ENCODE results near the gene MIAT.

MIAT gene

DNA sequence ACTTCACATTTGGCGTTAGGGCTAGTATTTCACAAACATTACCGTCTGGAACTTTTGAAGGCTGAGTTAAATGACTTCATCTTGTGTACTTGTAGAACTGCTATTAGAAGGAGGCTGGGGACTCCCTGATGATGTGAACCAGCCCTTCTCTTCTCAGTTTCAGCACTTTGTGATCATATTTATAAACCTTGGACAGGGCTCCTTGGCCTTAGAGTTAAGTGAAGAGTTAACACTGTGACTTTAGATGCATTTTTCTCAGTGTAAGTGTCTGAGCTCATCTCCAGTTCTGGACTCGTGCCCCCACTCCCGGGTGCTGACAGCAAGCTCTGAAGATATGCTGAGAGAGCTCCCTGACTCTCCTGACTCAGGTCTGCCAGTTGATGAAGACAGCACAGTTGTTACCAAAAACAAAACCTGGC, 8.4 kb downstream of the MIAT start:
- H3K27ac ChIP-seq: no peak overlapping the region
- no peak for DNase-seq (ENCODE audit: low read depth, low spot score)

DNA sequence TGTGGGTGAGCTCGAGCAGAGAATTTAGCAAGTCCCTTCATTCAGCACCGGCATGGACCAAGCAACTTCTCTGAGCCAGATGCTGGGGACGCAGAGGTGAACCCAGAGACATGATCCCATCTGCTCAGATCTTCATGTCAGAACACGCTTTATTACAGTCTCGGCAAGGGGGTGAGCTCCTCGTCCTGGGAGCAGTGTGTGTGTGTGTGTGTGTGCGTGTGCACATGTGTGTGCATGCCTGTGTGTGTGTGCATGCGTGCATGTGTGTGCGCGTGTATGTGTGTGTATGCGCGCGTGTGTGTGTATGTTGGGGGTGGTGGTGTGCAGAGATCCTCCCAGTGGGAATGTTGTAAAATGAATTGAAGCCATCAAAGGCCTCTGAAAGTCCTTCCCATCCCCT, 9.8 kb downstream of the MIAT start:
- no peak overlapping the region for H3K27ac ChIP-seq
- DNase-seq (ENCODE audit: low read depth, low spot score): no peak

DNA sequence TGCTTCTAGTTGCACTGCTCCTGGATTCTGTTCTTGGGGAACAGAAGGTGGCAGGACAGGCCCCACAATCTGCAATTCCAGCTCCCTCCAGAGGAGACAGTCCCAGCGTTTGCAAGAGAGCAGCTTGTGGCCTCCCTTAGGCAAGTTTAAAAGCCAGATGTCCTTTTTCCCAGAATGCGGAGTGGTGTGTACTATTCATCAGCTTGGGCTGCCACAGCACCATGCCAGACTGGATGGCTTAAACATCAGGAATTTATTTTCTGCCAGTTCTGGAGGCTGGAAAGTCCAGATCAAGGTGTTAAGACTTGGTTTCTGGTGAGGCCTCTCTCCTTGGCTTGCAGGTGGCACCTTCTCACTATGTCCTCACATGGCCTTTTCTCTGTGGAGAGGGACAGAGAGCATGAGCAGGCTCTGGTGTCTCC, 11.7 kb downstream of the MIAT start:
- H3K27ac ChIP-seq: no peak overlapping the region
- DNase-seq (ENCODE audit: low read depth, low spot score): no peak

DNA sequence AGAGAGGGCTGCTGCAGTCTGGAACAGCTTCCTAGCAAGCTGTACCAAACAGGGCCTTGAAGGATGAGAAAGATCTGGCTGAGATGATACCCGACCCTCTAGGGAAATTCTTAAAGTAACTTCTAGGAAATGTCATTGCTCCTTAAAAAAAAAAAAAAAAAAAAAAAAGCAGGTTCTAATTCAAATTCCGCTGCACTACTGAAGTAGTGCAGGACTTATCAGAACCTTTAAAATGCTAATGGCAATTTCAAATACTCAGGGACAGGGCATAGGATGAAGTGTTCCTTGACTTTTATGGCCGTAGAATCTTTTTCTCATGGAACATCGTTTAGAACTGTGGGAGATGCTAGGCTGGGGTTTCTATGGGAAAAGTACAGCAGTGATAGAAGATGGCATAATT, 13.1 kb downstream of the MIAT start:
- DNase-seq (ENCODE audit: low read depth, low spot score): no peak
- H3K27ac ChIP-seq: no peak overlapping the region

DNA sequence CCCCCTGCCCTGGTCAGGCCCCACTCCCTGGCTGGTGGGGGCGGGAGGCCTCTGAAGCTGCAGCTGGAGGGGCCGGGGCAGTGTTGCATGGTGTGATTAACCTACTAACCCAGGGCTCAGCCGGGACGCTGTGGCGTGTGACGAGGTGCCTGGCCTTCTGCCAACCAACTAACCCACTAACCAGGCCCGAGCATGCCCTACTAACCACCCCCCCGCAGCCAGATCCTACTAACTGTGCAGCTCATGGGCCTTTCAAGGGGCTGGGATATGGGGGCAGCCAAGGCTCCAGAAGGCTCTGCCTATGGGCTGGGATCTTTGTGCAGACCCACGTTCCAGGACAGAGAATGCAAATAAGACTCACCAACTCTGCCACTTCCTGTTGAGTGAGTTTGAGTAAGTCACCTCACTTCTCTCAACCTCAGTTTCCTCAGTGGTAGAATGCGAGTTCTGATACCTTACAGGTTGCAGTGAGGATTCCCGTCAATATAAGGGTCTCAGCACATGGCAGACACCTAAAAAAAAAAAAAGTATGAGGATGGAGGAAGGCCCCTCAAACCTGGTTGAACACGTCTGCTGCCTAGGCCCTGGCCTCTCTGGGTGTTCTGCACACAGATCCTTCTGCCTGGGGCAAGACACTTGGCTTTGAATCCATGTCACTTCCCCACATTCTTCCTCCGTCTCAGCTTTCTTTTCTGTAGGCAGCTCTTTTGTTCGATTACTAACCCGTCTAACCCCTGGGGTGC, 14.1 kb downstream of the MIAT start:
- no peak for DNase-seq (ENCODE audit: low read depth, low spot score)
- H3K27ac ChIP-seq: peak overlapping the region; percentile 100

DNA sequence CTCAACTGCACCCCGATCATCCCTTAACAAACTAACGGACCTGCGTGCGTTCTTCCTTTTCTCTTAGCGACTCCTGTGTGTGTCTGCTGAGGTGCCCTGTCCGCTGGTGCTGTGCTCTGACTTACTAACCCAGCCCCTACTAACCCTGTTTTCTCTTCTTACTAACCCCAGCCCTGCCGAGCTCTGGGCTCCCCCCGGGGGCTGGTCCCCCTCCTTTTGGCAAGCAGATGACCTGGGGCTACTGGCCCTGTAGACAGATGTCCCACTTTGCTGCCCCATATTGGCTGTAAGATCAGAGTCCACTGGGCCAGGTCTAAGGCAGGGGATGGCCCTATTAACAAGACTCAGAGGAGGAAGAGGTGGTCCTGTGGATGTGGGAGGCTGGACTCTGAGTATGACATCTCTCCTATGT, 14.7 kb downstream of the MIAT start:
- H3K27ac ChIP-seq: peak overlapping the region; percentile 100
- DNase-seq (ENCODE audit: low read depth, low spot score): no peak

DNA sequence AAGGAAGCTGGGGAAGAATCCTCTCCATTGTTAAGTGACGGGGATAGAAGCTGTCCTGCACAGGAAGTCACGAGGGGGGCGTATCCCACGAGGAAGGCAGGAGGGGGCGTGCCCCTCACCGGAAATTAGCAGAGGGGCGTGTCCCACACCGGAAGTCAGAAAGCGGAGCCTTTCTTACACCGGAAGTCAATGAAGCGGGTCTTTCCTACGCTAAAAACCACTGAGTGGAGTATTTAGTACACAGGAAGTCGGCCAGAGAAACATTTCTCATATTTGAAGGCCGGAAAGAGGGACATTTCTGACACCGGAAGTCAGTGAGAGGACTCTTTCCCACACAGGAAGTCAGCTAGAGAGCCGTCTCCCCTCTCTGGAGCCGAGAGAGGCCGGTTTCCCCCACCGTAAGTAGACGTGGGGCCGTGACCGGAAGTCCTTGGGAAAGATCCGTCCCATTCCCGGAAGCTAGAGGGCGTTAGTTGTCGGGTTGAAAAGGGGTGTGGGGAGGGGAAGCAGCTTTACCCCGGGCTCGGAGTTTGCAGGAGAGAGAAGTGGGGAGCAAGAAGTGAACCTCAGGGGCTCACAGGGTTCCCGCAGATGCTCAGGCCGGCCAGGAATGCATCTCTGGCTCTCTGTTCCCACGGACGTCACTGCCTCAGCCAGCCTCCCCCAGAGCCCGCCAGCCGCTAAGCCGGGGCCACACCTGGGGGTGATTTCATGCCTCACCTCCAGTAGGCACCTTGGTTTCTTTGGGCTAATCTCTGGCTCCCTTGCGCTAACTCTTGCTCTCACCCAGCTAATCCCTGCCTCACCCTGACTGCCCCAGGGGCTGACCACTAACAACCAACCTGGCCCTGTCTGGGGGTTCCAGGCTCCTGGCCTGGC, 15.4 kb downstream of the MIAT start:
- DNase-seq (ENCODE audit: low read depth, low spot score): no peak
- H3K27ac ChIP-seq: peak overlapping the region; percentile 100

DNA sequence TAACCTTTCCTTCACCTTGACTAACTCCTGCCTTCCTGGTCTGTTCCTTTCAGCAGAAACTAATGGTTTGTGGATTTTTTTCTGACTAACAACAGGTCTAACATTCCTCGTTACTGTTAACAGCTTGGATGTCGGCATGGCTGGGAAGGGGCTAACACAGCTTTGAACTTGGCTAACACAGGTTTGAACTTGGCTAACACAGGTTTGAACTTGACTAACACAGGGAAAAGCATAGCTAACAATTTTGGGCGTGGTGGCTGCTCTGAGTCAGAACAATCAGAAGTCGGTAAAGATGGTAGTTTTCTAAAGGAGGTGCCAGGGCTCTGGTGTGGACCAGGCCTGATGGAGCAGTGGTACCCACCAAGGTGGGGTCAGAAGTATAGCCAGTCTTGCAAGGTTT, 16.1 kb downstream of the MIAT start:
- peak; percentile 87 for DNase-seq (ENCODE audit: low read depth, low spot score)
- H3K27ac ChIP-seq: peak overlapping the region; percentile 100

DNA sequence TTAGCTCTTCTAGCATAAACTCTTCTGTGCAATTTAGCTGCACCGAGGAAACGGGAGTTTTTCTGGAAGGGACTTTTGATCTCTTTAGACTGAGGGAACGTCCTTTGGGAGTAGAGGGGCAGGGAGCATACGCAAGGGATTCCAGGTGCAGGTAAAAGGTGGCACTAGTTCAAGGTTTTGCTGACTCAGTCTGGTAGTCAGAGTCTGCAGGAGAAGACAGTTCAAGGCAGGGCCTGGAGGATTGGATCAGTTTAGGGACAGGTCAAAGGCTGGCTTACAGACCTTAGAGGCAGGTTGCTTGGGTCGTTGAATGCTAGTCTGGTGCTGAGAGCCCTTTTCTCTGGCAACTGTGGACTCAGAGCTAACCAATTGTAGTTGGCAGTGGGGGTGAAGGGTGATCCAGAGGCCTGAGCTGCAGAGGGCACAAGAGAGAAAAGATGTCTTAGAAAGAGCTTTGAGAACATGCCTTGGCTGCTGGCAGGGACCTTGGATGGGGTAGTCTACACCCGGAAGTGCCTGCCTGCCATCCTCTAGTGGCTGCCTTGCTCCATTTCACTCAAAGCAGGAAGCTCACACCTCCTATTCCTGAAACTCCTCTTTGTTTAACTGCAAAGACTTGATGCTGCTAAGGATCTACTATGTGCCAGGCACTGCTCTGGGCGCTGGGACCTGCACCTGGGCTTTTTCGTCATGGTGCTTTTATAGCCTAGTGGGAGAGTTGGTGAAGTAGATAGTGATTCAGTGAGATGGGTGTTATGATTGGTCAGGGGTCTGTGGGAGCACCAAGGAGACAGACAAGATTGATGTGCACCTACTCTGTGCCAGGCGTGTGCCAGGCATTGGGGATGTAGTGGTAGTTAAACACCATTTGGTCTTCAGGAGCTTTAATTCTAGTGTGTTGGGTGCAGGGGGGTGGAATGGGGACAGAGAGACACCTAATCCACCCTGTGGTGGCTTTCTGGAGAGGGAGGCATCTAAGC, 17.1 kb downstream of the MIAT start:
- DNase-seq (ENCODE audit: low read depth, low spot score): no peak

DNA sequence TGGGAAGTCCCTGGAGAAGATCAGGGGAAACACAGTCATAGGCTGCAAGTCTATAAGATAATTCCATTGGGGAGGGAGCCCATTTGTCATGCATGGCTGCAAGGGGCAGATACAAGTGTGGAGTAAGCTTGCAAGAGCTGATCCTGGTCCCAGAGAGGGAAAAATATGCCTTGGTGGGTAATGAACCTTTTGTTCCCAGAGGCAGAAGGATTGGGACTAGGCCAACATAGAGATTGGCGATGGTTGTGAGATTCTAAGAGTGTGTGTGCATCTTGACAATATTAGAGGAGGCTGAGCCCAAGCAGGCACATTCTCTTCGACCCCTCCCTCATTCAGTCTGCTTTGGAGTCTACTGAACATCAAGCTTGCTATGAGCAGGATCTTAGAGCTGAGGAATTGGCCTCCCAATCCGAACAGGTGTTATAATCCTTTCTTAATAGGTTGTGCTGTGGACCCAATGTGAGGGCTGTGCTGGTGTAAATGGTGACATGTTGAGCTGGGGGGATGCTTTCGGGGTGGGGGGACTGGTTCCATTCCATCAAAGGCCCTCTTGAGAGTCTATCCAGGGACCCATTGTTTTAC, 18.4 kb downstream of the MIAT start:
- H3K27ac ChIP-seq: no peak overlapping the region
- no peak for DNase-seq (ENCODE audit: low read depth, low spot score)

More for the DNA sequence above, 17.1 kb downstream of the MIAT start:
- peak overlapping the region; percentile 100 for H3K27ac ChIP-seq

- no peak overlapping the region for H3K27ac ChIP-seq
- no peak for DNase-seq (ENCODE audit: low read depth, low spot score)
These were observed 19.8 kb downstream of the MIAT start for GRCh38 chr22:26677217-26677616.

DNA sequence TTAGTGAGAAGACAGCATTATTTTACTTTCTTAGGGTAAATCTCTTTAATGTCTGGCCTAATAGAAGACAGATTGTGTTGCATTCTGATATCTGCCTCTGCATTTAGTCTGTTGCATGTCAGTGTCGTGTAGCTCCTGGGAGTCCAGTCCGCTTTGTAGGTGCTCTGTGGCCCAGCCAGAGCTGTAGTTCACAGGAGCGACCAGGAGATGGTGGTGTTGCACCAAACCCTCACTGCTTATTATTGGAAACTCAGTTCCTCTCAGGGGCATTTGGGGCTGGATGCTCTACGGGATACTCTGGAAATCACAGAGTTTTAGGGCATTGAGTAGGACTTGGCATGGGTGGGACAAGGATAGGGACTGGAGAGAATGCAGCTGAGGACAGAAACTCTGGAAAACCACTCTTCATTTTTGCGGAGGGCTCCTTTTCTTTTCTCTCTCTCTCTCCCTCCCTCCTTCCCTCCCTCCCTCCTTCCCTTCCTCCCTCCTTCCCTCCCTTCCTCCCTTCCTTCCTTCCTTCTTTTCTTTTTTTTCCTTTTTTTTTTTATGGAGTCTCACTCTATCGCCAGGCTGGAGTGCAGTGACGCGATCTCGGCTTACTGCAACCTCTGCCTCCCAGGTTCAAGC, 21.7 kb downstream of the MIAT start:
- no peak overlapping the region for H3K27ac ChIP-seq
- no peak for DNase-seq (ENCODE audit: low read depth, low spot score)

DNA sequence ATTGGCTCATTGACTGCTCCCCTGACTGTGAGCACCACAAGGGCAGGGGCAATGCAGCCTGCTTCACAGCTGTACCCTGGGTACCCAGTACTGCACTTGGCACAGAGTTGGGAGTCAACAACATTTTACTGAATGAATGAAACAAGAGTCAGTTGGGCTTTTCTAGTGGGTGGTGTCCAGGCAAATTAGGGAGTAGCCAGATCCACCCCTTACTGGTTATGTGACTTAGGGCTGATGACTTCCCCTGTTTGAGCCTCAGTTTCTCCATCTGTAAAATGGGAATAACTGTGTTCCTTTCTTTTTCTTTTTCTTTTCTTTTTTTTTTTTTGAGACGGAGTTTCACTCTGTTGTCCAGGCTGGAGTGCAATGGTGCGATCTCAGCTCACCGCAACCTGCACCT, 23.1 kb downstream of the MIAT start:
- no peak for DNase-seq (ENCODE audit: low read depth, low spot score)
- H3K27ac ChIP-seq: no peak overlapping the region

DNA sequence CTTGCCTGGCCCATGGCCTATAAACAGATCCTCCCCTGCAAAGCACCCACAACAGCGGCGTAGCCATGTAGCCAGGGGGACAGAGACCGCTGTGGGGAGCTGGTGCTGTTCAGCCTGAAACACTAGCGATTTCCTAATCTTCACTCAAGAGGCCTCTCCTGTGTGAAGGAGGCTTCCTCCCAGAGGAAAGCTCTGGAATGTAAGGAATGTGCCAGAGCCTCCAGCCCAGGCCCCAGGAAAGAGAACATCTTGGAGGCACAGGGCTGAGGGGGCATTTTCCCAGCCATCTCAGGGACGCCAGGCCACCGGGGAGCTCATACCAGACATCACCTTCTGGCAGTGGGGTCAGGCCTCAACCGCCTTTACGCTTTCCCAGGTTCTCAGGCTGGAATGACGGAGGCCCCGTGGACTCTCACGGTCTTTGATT, 24.0 kb downstream of the MIAT start:
- H3K27ac ChIP-seq: no peak overlapping the region
- no peak for DNase-seq (ENCODE audit: low read depth, low spot score)

DNA sequence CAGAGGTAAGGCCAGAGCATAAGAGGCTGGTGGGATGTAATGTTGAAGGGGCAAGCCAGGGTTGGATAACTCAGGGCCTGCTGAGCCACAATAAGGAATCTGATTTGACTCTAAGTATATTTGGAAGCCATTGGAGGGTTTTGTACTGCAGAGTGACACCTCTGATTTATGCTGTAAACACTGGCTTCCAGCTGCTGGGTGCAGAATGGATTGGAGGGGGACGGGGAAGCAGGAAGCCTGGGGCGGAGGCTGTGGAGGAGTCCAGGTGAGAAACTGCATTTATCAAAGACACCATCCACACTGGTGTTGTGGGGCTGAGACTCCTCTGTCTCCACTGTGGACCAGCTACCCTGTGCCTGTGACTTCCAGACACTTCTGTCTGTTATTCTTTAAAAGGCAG, 26.8 kb downstream of the MIAT start:
- no peak for DNase-seq (ENCODE audit: low read depth, low spot score)
- H3K27ac ChIP-seq: no peak overlapping the region

GRCh38 chr22:26685601-26686000, 28.2 kb downstream of the MIAT start:
- no peak for DNase-seq (ENCODE audit: low read depth, low spot score)
- no peak overlapping the region for H3K27ac ChIP-seq

GRCh38 chr22:26687439-26687838, 30.1 kb downstream of the MIAT start:
- no peak overlapping the region for H3K27ac ChIP-seq
- DNase-seq (ENCODE audit: low read depth, low spot score): no peak

DNA sequence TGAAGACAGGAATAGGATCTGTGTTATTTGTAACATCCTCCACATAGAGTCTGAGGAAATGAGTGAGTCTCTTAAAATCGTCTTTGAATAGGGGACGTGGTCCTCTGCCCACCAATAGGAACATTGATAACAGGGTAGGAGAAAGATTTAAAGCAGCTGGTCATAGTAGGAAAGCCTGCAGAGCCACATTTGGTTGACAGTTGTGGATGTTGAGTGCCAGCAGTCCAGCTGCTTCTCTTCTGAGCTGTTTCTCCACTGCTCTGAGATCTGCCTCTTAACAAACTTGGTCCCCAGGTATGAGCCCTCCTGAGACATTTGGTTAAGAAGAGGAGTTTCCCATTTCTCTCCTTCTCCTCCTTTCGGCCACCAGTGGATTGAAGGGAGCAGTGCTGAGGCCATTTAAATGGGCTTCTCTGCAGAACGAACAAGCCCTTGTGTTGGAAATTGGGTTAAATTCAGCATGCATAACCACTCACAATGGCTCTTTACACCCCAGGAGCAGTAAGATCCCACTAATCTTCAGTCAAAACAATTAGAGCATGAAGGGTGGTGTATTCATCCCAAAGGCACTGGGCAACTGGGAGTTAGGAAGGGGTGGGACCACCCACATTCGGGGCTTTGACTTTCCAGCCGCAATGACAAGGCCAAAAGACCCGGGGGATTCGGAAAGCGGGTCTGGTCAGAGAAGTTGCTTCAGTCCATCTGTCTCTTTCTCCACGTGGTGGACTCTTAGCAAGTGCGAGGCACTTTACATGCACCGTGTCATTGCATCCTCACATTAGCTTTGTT, 32.3 kb downstream of the MIAT start:
- no peak overlapping the region for H3K27ac ChIP-seq
- DNase-seq (ENCODE audit: low read depth, low spot score): no peak

All from epithelial cell of prostate (primary cell).